Endothelial cell (in vitro differentiated cells): Measurements from ENCODE around the gene LDLRAD1. TPM values are rescaled to one million over a fixed set of nuclear protein-coding genes. Genes with fewer than 3 reads are reported as not detected.

Source experiments
- DNase-seq: peaks from one replicate; pipeline ENCODE4 v3.0.0; 2021; ENCODE audit warnings: low spot score
- H3K27ac Mint-ChIP-seq: one replicate; pipeline ENCODE4 v1.8.0; 2021; ENCODE audit warnings: mixed read lengths, inconsistent platforms; ENCODE audit not compliant: unreplicated experiment
- H3K27me3 Mint-ChIP-seq: one replicate; pipeline ENCODE4 v1.8.0; 2021; ENCODE audit warnings: mild to moderate bottlenecking, moderate library complexity, mixed read lengths, inconsistent platforms; ENCODE audit not compliant: unreplicated experiment
- H3K36me3 Mint-ChIP-seq: one replicate; pipeline ENCODE4 v1.8.0; 2021; ENCODE audit warnings: mild to moderate bottlenecking, low read depth, mixed read lengths, inconsistent platforms; ENCODE audit not compliant: unreplicated experiment
- H3K4me1 Mint-ChIP-seq: one replicate; pipeline ENCODE4 v1.8.0; 2021; ENCODE audit warnings: mild to moderate bottlenecking, mixed read lengths, inconsistent platforms; ENCODE audit not compliant: unreplicated experiment
- H3K4me3 Mint-ChIP-seq: one replicate; pipeline ENCODE4 v1.8.0; 2021; ENCODE audit warnings: mild to moderate bottlenecking, mixed read lengths, inconsistent platforms; ENCODE audit not compliant: unreplicated experiment
- H3K9me3 Mint-ChIP-seq: one replicate; pipeline ENCODE4 v1.8.0; 2021; ENCODE audit warnings: mixed read lengths, inconsistent platforms; ENCODE audit not compliant: unreplicated experiment
- total RNA-seq: library from RNA; stranded (reverse); fragmentation: NEBNext Ultra II Directional; extraction: Animal tissue kit (Norgen Biotek cat#: 25700); gene quantifications from one replicate; pipeline ENCODE4 v1.2.1, GENCODE V29; 2021; ENCODE audit not compliant: unreplicated experiment
- TF ChIP-seq, protein P1 (sequence below): fragments of 200-600 bp; sonication (generic); IDR thresholded peaks from one replicate; pipeline ENCODE4 v1.5.0; 2021; ENCODE audit warnings: antibody characterized with exemption; ENCODE audit not compliant: unreplicated experiment

LDLRAD1 gene
- total RNA-seq, 1 donor from 2014 or later, result not detected

- no peak for DNase-seq
- Mint-ChIP-seq H3K36me3 (peaks cover 22% of the 10 kb centered on the region), H3K27ac (no peak overlapping the region), H3K4me1 (peaks cover 6% of the 10 kb centered on the region), H3K4me3 (no peak overlapping the region), H3K9me3 (no peaks in the 10 kb centered on the region), H3K27me3 (no peaks in the 10 kb centered on the region)
- TF ChIP-seq, protein P1, sequence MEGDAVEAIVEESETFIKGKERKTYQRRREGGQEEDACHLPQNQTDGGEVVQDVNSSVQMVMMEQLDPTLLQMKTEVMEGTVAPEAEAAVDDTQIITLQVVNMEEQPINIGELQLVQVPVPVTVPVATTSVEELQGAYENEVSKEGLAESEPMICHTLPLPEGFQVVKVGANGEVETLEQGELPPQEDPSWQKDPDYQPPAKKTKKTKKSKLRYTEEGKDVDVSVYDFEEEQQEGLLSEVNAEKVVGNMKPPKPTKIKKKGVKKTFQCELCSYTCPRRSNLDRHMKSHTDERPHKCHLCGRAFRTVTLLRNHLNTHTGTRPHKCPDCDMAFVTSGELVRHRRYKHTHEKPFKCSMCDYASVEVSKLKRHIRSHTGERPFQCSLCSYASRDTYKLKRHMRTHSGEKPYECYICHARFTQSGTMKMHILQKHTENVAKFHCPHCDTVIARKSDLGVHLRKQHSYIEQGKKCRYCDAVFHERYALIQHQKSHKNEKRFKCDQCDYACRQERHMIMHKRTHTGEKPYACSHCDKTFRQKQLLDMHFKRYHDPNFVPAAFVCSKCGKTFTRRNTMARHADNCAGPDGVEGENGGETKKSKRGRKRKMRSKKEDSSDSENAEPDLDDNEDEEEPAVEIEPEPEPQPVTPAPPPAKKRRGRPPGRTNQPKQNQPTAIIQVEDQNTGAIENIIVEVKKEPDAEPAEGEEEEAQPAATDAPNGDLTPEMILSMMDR, result no peak
These were observed 49.9 kb downstream of the LDLRAD1 start for GRCh38 chr1:53968125-53968513.

DNA sequence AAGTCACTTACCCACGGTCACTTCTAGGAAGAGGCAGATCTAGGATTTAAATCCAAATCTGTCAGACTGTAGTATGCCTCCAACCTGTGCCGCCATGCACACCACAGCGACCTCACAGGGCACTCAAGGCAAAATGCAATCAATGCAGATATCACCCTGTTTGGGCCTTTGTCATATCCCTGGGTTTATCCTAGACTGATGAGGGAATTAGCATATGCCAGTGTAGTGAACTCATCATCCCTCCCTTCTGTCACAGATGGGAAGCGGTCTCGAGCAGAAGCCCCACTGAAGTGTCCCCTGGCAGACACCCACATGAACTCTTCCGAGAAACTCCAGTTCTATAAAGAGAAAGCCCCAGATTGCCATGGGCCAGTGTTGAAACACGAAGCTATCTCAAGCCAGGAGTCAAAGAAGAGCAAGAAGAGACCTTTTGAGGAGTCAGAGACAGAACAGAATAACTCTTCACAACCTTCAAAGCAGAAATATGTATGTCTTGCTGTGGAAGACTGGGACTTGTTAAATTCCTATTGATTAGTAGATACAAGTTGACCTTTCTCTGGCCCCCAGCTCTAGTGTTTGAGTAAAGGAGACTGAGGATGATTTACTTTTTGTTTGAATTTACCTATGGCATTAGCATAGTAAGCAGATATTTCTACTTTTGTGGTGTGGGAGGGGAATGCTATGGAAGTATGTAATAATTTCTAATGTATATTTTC is 50.4 kb downstream of the LDLRAD1 start:
- Mint-ChIP-seq H3K4me1 (peaks cover 6% of the 10 kb centered on the region), H3K4me3 (no peak overlapping the region), H3K27me3 (no peaks in the 10 kb centered on the region), H3K36me3 (peaks cover 27% of the 10 kb centered on the region), H3K27ac (no peak overlapping the region), H3K9me3 (no peaks in the 10 kb centered on the region)
- TF ChIP-seq, protein P1, result no peak
- no peak for DNase-seq

GRCh38 chr1:53966794-53967193 is 51.2 kb downstream of the LDLRAD1 start:
- Mint-ChIP-seq H3K27me3 (no peaks in the 10 kb centered on the region), H3K27ac (no peak overlapping the region), H3K4me3 (no peak overlapping the region), H3K4me1 (peaks cover 6% of the 10 kb centered on the region), H3K9me3 (no peaks in the 10 kb centered on the region), H3K36me3 (peaks cover 32% of the 10 kb centered on the region)
- TF ChIP-seq, protein P1, result no peak
- no peak for DNase-seq

- Mint-ChIP-seq H3K4me3 (peak overlapping the region; percentile 11), H3K27ac (peak overlapping the region; percentile 50), H3K9me3 (no peaks in the 10 kb centered on the region), H3K27me3 (no peaks in the 10 kb centered on the region), H3K36me3 (peaks cover 28% of the 10 kb centered on the region), H3K4me1 (peaks cover 6% of the 10 kb centered on the region)
- no peak for DNase-seq
- TF ChIP-seq, protein P1, result no peak
These were observed 53.9 kb downstream of the LDLRAD1 start for GRCh38 chr1:53964109-53964508.

- no peak overlapping the region for H3K4me3 Mint-ChIP-seq
- no peak for DNase-seq
- H3K36me3 Mint-ChIP-seq, result peaks cover 28% of the 10 kb centered on the region
- TF ChIP-seq, protein P1, result no peak
- H3K4me1 Mint-ChIP-seq, result peaks cover 6% of the 10 kb centered on the region
- H3K9me3 Mint-ChIP-seq, result no peaks in the 10 kb centered on the region
- H3K27ac Mint-ChIP-seq, result no peak overlapping the region
- H3K27me3 Mint-ChIP-seq, result no peaks in the 10 kb centered on the region
These were observed 54.5 kb downstream of the LDLRAD1 start for GRCh38 chr1:53963460-53963859.
